GM20431 (cell line): Measurements from ENCODE around the gene TRO.

Experiments
- in situ Hi-C: fragments of 300-500 bp; cut with MseI, MboI; formaldehyde crosslinking; loops from one replicate; pipeline ENCODE4 v1.15.0; 2020; ENCODE audit warnings: low sequenced_read_pairs; ENCODE audit not compliant: unreplicated experiment

TRO gene

GRCh38 chrX:54920610-54921426, at the start of gene TRO:
Gene TRO (plus strand): TSS chrX:54920824. CDS start chrX:54922247, 1,423 bp downstream.
- in situ Hi-C loops, result no loop called here

- in situ Hi-C loops, result no loop called here
Observed at GRCh38 chrX:54885740-54886139, 34.9 kb upstream of the TRO start.

- in situ Hi-C loops, result no loop called here
Observed at GRCh38 chrX:54891573-54891972, 29.1 kb upstream of the TRO start.

- in situ Hi-C loops, result no loop called here
Observed at GRCh38 chrX:54894159-54894558, 26.5 kb upstream of the TRO start.

GRCh38 chrX:54909941-54910340, 10.7 kb upstream of the TRO start:
- in situ Hi-C loops, result no loop called here

GRCh38 chrX:54921427-54922021, 900 bp downstream of the TRO start:
- in situ Hi-C loops, result no loop called here

- in situ Hi-C loops, result no loop called here
Observed at GRCh38 chrX:54922547-54922946, 1.9 kb downstream of the TRO start.

GRCh38 chrX:54923376-54923775, 2.8 kb downstream of the TRO start:
- in situ Hi-C loops, result no loop called here

GRCh38 chrX:54926978-54927377, 6.4 kb downstream of the TRO start:
- in situ Hi-C loops, result no loop called here

GRCh38 chrX:54928876-54929275, 8.3 kb downstream of the TRO start:
- in situ Hi-C loops, result no loop called here

GRCh38 chrX:54930291-54931049, 9.8 kb downstream of the TRO start:
- in situ Hi-C loops, result no loop called here

- in situ Hi-C loops, result no loop called here
Observed at GRCh38 chrX:54931107-54931506, 10.5 kb downstream of the TRO start.

GRCh38 chrX:54933150-54933826, 12.7 kb downstream of the TRO start:
- in situ Hi-C loops, result no loop called here

GRCh38 chrX:54934058-54934457, 13.4 kb downstream of the TRO start:
- in situ Hi-C loops, result no loop called here

- in situ Hi-C loops, result no loop called here
Observed at GRCh38 chrX:54934890-54935289, 14.3 kb downstream of the TRO start.

- in situ Hi-C loops, result no loop called here
Observed at GRCh38 chrX:54935306-54935705, 14.7 kb downstream of the TRO start.

GRCh38 chrX:54937416-54937815, 16.8 kb downstream of the TRO start:
- in situ Hi-C loops, result no loop called here

GRCh38 chrX:54944816-54945215, 24.2 kb downstream of the TRO start:
- in situ Hi-C loops, result no loop called here

GRCh38 chrX:54945224-54945623, 24.6 kb downstream of the TRO start:
- in situ Hi-C loops, result no loop called here

- in situ Hi-C loops, result no loop called here
Observed at GRCh38 chrX:54950730-54951375, 30.2 kb downstream of the TRO start.
